B cell (primary cell): ENCODE data around the gene CCDC121.

Experiments
- EZH2 ChIP-seq: IDR thresholded peaks from 2 replicates; pipeline ENCODE4 v1.6.1; 2012; ENCODE audit warnings: borderline replicate concordance, low read depth, mild to moderate bottlenecking, moderate library complexity, low read length; ENCODE audit not compliant: insufficient read depth, poor library complexity, severe bottlenecking
- TF ChIP-seq, protein P1 (sequence below): fragments of 200-600 bp; IDR thresholded peaks from one replicate; pipeline ENCODE4 v1.8.0; 2022; ENCODE audit warnings: antibody characterized with exemption, mild to moderate bottlenecking

DNA sequence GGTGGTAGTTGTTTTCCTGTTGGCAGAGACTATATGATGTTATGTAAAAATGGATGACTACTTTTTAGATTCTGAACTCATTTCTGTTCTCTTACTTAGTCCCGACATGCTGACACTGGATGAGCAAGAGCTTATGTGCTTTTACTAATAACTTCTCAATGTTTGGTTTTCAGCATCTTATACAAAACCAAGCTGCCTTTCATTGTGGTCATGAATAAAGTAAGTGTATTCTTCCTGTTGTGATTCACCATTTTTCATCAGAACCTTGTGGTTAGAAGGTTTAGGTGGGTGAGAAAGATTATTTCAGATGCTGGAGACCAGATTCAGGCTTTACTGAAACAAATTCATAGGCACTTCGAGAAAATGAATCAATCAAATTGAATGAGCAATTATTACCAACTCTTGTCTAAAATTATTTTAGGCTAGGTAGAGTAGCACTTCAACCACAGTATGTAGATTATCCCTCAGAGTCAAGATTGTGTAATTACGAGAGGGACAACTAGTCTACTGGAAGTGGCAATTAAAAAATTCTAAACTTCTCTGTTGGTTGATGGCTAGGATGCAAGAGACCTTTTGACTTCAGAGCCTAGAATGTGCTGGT lies 9.3 kb upstream of the CCDC121 start:
- TF ChIP-seq, protein P1, sequence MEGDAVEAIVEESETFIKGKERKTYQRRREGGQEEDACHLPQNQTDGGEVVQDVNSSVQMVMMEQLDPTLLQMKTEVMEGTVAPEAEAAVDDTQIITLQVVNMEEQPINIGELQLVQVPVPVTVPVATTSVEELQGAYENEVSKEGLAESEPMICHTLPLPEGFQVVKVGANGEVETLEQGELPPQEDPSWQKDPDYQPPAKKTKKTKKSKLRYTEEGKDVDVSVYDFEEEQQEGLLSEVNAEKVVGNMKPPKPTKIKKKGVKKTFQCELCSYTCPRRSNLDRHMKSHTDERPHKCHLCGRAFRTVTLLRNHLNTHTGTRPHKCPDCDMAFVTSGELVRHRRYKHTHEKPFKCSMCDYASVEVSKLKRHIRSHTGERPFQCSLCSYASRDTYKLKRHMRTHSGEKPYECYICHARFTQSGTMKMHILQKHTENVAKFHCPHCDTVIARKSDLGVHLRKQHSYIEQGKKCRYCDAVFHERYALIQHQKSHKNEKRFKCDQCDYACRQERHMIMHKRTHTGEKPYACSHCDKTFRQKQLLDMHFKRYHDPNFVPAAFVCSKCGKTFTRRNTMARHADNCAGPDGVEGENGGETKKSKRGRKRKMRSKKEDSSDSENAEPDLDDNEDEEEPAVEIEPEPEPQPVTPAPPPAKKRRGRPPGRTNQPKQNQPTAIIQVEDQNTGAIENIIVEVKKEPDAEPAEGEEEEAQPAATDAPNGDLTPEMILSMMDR: no peak
- no peak for TF ChIP-seq EZH2
